ENCODE results near the gene MAP4K4. TPM values are rescaled to one million over a fixed set of nuclear protein-coding genes. Genes with fewer than 3 reads are reported as not detected.

The MAP4K4 gene
- total and polyA plus RNA-seq, 2 of the 13 experiments (the other 11 are each of a cell fraction or from before 2014, with no cell fraction given) = 105 to 264 TPM

DNA sequence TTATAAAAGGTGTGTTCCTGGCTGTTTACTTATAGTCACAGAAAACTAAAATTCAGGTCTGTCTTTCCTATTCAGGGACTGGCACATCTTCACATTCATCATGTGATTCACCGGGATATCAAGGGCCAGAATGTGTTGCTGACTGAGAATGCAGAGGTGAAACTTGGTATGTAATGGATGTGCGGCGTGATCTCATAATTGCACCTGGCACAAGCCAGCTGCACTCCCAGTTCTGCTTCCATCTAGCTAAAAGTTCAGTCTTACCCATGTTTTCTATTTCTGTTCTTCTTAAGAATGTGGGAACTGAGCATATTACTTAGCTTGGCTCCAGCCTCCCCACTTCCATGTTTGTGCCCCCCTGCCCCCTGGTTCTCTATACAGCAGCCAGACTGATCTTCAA is 131.9 kb downstream of the MAP4K4 start:
- Histone ChIP-seq H3K4me3 (replicated peaks in 1 of 3; ENCODE audit: insufficient read depth in 1 of 3, low read depth in 2 of 3, low read length in 3 of 3) (no peak overlapping the region), H3K9ac (ENCODE audit: insufficient read depth, low read depth, low read length) (no peak overlapping the region), H3K79me2 (ENCODE audit: insufficient read depth, low read length) (peaks cover 44% of the 10 kb centered on the region), H2AFZ (ENCODE audit: low read length) (no peak overlapping the region), H3K9me3 (ENCODE audit: low read length) (no peaks in the 10 kb centered on the region), H3K27ac (ENCODE audit: extremely low read length, insufficient read depth, low read length) (no peak overlapping the region), H3K4me1 (ENCODE audit: insufficient read depth, low read length) (peaks cover 52% of the 10 kb centered on the region), H3K4me2 (ENCODE audit: low read depth, low read length) (no peak overlapping the region), H3K27me3 (ENCODE audit: control insufficient read depth in 1 of 2, insufficient read depth in 2 of 2, low read length in 2 of 2) (no peaks in the 10 kb centered on the region), H3K36me3 (replicated peaks in 1 of 2; ENCODE audit: control insufficient read depth in 1 of 2, insufficient read depth in 2 of 2, low read length in 2 of 2) (peaks cover 43 to 83% of the 10 kb centered on the region in 2 experiments), H4K20me1 (ENCODE audit: insufficient read depth, low read length) (peaks cover 8% of the 10 kb centered on the region; the same call in 1 of the 2 replicates)
- in situ Hi-C loops (cut with HindIII; ENCODE audit: extremely low pct_ligation_motif_present, low pct_unique_long_range_greater_than_20kb) = no loop called here
- intact Hi-C loops (cut with micrococcal nuclease; ENCODE audit: unreplicated experiment) = loop anchor here (10.0 kb wide), 1 partner anchor 485 kb away; no protein-coding TSS in a partner anchor
- no TSS peak for BruUV-seq (replicated peaks)
- ATAC-seq (no peak), DNase-seq (ENCODE audit: low spot score) (no peak), FAIRE-seq (no peak)
- ChIA-PET CTCF (ENCODE audit: low intra/inter-chr PET ratio, low total read pairs) (no interaction called here), POLR2A (no interaction called here)
- 94% methylated on average over 3 of the region's 3 CpGs for WGBS (ENCODE audit: low lambda C conversion rate)
- TF ChIP-seq XBP1 (CRISPR knock-in tag; IDR thresholded peaks at IDR 0.05) (no peak), PITX1 (CRISPR knock-in tag; IDR thresholded peaks at IDR 0.05) (no peak), ZNF33B (CRISPR knock-in tag; IDR thresholded peaks at IDR 0.05) (no peak), MTA1 (CRISPR knock-in tag; IDR thresholded peaks at IDR 0.05; ENCODE audit: borderline replicate concordance) (no peak), FOSL2 (CRISPR knock-in tag; IDR thresholded peaks at IDR 0.05) (no peak), ZNF430 (CRISPR knock-in tag; IDR thresholded peaks at IDR 0.05) (no peak), CENPBD1 (CRISPR knock-in tag; IDR thresholded peaks at IDR 0.05; ENCODE audit: borderline replicate concordance, low read depth) (no peak), ADNP (CRISPR knock-in tag; IDR thresholded peaks at IDR 0.05) (no peak), KLF16 (CRISPR knock-in tag; IDR thresholded peaks at IDR 0.05) (no peak), IKZF4 (CRISPR knock-in tag; IDR thresholded peaks at IDR 0.05; ENCODE audit: borderline replicate concordance, low read depth, not compliant biosample characterization) (no peak), JUNB (CRISPR knock-in tag; IDR thresholded peaks at IDR 0.05; ENCODE audit: borderline replicate concordance) (no peak), SAFB2 (CRISPR knock-in tag; IDR thresholded peaks at IDR 0.05; ENCODE audit: borderline replicate concordance, low read depth) (no peak), ZNF598 (CRISPR knock-in tag; IDR thresholded peaks at IDR 0.05; ENCODE audit: borderline replicate concordance) (no peak), ZBTB25 (CRISPR knock-in tag; IDR thresholded peaks at IDR 0.05) (no peak), MIER3 (CRISPR knock-in tag; IDR thresholded peaks at IDR 0.05; ENCODE audit: borderline replicate concordance) (no peak), HNRNPL (IDR thresholded peaks at IDR 0.05; ENCODE audit: low read depth, low read length) (no peak)
- TF ChIP-seq, protein P1, sequence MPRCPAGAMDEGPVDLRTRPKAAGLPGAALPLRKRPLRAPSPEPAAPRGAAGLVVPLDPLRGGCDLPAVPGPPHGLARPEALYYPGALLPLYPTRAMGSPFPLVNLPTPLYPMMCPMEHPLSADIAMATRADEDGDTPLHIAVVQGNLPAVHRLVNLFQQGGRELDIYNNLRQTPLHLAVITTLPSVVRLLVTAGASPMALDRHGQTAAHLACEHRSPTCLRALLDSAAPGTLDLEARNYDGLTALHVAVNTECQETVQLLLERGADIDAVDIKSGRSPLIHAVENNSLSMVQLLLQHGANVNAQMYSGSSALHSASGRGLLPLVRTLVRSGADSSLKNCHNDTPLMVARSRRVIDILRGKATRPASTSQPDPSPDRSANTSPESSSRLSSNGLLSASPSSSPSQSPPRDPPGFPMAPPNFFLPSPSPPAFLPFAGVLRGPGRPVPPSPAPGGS (CRISPR knock-in tag; IDR thresholded peaks at IDR 0.05) = no peak
